Stimulated activated CD8-positive, alpha-beta memory T cell treated with anti-CD3 and anti-CD28 coated beads, Interleukin-2, amount 100 ng/mL, for 1 hour (primary cell): ENCODE measurements around the gene NEDD4L.
"Not testable (repeated sequence)": the region's sequence is repeated elsewhere in the genome, so short reads cannot be mapped to it uniquely, and the experiment has no call there.

ENCODE experiments used
- DNase-seq, 2 donors: peaks; one replicate each; pipeline ENCODE4 v3.0.0-alpha.2; 2020; ENCODE audit warnings: low read depth in 2 of 2

The NEDD4L gene

GRCh38 chr18:58266291-58266690, 222.3 kb downstream of the NEDD4L start:
- no peak for DNase-seq

DNA sequence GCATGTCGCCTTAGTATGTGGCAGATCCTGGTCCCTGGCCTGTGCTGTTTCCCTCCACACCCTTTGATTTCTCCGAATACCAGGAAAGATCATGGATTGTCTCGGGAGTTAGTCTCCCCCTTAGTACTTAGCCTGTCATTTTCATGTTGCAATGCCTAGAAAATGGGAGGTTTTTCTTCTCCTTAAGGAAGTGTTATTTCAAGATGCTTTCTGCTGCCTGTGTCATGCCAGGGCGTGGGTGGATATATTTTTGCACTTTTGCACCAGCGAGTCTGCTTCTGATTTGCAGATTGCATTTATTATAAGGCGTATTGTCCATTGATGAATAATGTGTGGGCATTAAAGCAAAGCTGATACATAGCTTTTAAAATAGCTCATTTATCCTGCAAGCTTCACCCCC, 223.5 kb downstream of the NEDD4L start:
- no peak for DNase-seq

GRCh38 chr18:58268849-58269248, 224.8 kb downstream of the NEDD4L start:
- DNase-seq: no peak

GRCh38 chr18:58269931-58270330, 225.9 kb downstream of the NEDD4L start:
- DNase-seq: no peak

- no peak for DNase-seq
Measured at GRCh38 chr18:58270396-58270795, 226.4 kb downstream of the NEDD4L start.

GRCh38 chr18:58271770-58272169, 227.7 kb downstream of the NEDD4L start:
- DNase-seq: no peak

- DNase-seq: no peak
Measured at GRCh38 chr18:58272209-58272608, 228.2 kb downstream of the NEDD4L start.

GRCh38 chr18:58272779-58273435, 228.9 kb downstream of the NEDD4L start:
- no peak for DNase-seq

GRCh38 chr18:58275176-58275575, 231.2 kb downstream of the NEDD4L start:
- no peak for DNase-seq

GRCh38 chr18:58276789-58277739, 233.0 kb downstream of the NEDD4L start:
- DNase-seq: no peak

DNA sequence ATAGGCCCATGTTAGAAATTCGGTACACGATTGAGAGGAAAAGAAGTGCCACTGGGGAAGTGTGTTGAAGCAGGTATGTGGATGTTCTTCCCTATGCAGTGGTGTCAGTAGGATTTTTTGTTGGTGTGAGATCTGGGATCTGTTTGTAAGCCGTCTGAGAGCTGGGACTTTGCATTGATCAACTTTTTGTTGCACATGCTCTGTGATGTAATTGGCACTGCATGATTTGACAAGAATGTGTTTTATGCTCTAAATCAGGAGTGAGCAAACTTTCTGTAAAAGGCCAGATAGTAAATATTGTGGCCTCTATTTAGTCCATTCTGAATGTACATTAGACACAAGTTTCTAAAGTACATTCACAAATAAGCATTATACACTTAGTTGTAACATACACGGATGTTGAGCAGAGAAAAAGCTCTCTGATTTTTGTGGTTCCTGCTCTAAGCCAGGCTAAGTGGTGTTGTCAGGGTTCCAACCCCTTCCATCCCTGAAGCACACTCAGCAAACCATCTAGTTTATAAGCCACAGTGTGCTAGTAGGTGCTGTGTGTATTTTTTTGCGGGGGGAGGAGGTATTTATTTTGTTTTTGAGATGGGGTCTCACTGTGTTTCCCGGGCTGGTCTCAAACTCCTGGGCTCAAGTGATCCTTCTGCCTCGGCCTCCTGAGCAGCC, 235.6 kb downstream of the NEDD4L start:
- no peak for DNase-seq

- DNase-seq: no peak
Measured at GRCh38 chr18:58280191-58280590, 236.2 kb downstream of the NEDD4L start.

DNA sequence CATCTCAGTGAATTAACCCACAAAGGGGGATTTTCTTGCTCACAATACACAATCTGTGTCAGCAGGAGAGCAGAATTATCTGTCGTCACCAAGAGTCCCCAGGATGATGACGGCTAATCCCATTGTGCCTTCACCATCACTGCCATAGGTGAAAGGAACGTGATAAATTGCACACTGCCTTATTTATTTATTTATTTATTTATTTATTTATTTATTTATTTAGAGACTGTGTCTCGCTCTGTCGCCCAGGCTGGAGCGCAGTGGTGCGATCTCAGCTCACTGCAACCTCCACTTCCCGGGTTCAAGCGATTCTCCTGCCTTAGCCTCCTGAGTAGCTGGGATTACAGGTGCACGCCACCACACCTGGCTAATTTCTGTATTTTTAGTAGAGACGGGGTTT, 238.8 kb downstream of the NEDD4L start:
- not testable (repeated sequence) for DNase-seq

- DNase-seq: no peak
Measured at GRCh38 chr18:58284699-58285448, 240.8 kb downstream of the NEDD4L start.

- no peak for DNase-seq
Measured at GRCh38 chr18:58285449-58286130, 241.6 kb downstream of the NEDD4L start.

GRCh38 chr18:58286632-58287352, 242.8 kb downstream of the NEDD4L start:
- no peak for DNase-seq

- no peak for DNase-seq
Measured at GRCh38 chr18:58287353-58288274, 243.6 kb downstream of the NEDD4L start.

DNA sequence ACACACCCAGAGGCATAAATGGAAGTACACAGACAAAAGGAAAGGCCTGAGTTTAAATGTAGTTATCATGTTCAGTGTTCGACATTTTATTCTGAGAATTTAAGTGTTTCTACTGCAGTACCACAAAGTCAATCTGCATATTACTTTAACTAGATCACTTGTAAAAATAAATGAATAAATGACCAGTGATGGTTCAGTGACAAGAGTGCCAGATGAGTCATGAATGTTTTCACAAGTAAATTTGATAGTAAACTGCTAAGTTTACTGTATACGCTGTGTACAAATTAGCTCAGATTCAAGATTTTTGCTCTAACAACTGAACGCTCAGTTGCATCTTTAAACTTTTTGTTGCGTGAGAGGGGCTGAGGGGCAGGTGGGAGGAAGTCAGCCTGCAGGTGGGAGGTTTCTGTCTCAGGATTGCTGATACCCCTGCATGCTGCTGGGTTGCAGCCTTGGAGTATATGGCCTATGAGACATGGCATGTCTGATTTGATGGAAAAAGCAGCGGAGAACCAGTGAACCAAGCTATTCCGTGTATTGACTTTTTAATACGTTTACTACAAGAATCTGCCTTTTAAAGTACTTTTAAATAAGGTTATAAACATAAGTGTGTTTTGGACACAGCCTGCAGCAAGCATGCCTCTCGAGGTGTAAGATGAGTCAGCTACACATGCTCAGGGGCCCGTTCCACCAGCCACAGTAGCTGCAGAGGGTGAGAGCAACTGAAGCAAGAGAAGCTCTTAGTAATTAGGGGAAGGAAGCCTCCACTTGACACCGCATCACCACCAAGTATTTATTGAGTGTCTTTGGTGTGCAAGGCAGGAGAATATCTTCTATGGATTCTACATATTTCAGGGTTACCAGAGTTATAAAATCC, 245.1 kb downstream of the NEDD4L start:
- no peak for DNase-seq
